Spleen (tissue), 11 donors: ENCODE measurements around the gene TSHB. TPM values are rescaled to one million over a fixed set of nuclear protein-coding genes. Genes with fewer than 3 reads are reported as not detected.

ENCODE experiments used
- DNase-seq: peaks from one replicate; pipeline ENCODE4 v3.0.0-alpha.2; 2020
- H3K27ac ChIP-seq, 8 donors: fragments of 200-600 bp; sonication (generic) in 7 of 8; 1 replicate in 4 of 8; 2 replicates in 4 of 8; pipeline versions ENCODE4 v1.5.0 to v1.8.0; 2016 to 2021; ENCODE audit warnings: inconsistent platforms in 4 of 8, mild to moderate bottlenecking in 4 of 8, moderate library complexity in 1 of 8
- H3K27me3 ChIP-seq, 7 donors: fragments of 200-600 bp; sonication (generic) in 6 of 7; replicated peaks in 1 of 7; 1 replicate in 4 of 7; 2 replicates in 3 of 7; pipeline versions ENCODE4 v1.5.0 to v1.8.0; 2016 to 2021; ENCODE audit warnings: inconsistent platforms in 3 of 7, mild to moderate bottlenecking in 1 of 7
- H3K36me3 ChIP-seq, 6 donors: fragments of 200-600 bp; sonication (generic) in 5 of 6; 1 replicate in 4 of 6; 2 replicates in 2 of 6; pipeline versions ENCODE4 v1.5.0 to v1.8.0; 2016 to 2021; ENCODE audit warnings: inconsistent platforms in 2 of 6
- H3K4me1 ChIP-seq, 6 donors: fragments of 200-600 bp; sonication (generic) in 5 of 6; 1 replicate in 3 of 6; 2 replicates in 3 of 6; pipeline versions ENCODE4 v1.5.0 to v1.8.0; 2016 to 2021; ENCODE audit warnings: inconsistent platforms in 3 of 6
- H3K4me3 ChIP-seq, 8 donors: fragments of 200-600 bp; sonication (generic) in 7 of 8; 1 replicate in 4 of 8; 2 replicates in 4 of 8; pipeline versions ENCODE4 v1.5.0 to v1.8.0; 2016 to 2021; ENCODE audit warnings: inconsistent platforms in 4 of 8, mild to moderate bottlenecking in 4 of 8, moderate library complexity in 2 of 8
- H3K9me3 ChIP-seq, 8 donors: fragments of 200-600 bp; sonication (generic) in 7 of 8; 1 replicate in 4 of 8; 2 replicates in 4 of 8; pipeline versions ENCODE4 v1.5.0 to v1.8.0; 2016 to 2021; ENCODE audit warnings: inconsistent platforms in 4 of 8
- POLR2A ChIP-seq, 3 donors: fragments of 450-650 bp; IDR thresholded peaks; one replicate each; pipeline ENCODE4 v1.5.1; 2017; ENCODE audit warnings: antibody characterized with exemption in 3 of 3, mild to moderate bottlenecking in 1 of 3
- POLR2AphosphoS5 ChIP-seq, 3 donors: sonication (generic); formaldehyde crosslinking; IDR thresholded peaks; one replicate each; pipeline ENCODE4 v1.5.1; 2017; ENCODE audit warnings: antibody characterized with exemption in 3 of 3
- WGBS, 5 donors: extraction: QIAGEN DNeasy Blood & Tissue Kit in 3 of 5; methylation state at CpG; one replicate each; pipeline versions ENCODE4 v1.1.5 to v1.1.7; 2013 to 2018; 5-methylcytosine and 5-hydroxymethylcytosine counted together
- intact Hi-C: fragments of 100-400 bp; cut with DNase I; formaldehyde crosslinking; loops from one replicate; pipeline ENCODE4 v1.15.0; 2023; ENCODE audit warnings: low total_unique reads
- polyA plus RNA-seq, 3 donors: library from polyadenylated mRNA; stranded (reverse); fragments of 200-250 nt; gene quantifications; one replicate each; pipeline ENCODE4 v1.2.1, GENCODE V29; 2013
- total RNA-seq, 7 donors: library from RNA; depleted of rRNA in 3 of 7; stranded (reverse); fragments of >200 nt in 3 of 7; fragmentation: NEBNext Ultra II Directional in 4 of 7; extraction: Animal tissue kit (Norgen Biotek cat#: 25700) in 4 of 7; gene quantifications; one replicate each; pipeline versions ENCODE4 v1.1.0 to v1.2.1, GENCODE V29; 2016 to 2021
- TF ChIP-seq, protein P1 (sequence below), 11 experiments: fragments of 200-600 bp in 7 of 11; fragments of 450-650 bp in 4 of 11; sonication (generic) in 4 of 11; IDR thresholded peaks in 8 of 11; conservative IDR thresholded peaks in 3 of 11; 1 replicate in 7 of 11; 2 replicates in 4 of 11; pipeline versions ENCODE4 v1.4.0 to v1.8.0; 2016 to 2021; ENCODE audit warnings: antibody characterized with exemption in 11 of 11, inconsistent platforms in 4 of 11, mild to moderate bottlenecking in 1 of 11
- donor health status: healthy with polysubstance abuse.
- donor health status: DM: no; HTN: no; CAD: no; lungs with moderate emphysema.
- donor health status: DM: no; HTN: no; CAD: no.
- donor health status: Bipolar disorder and iron deficiency.
- donor health status: healthy.
- donor health status: DM: no; HTN: no; CAD: no.
- donor health status: DM: yes; HTN: yes; CAD: no.

Gene TSHB
- total and polyA plus RNA-seq, 10 donors = not detected

DNA sequence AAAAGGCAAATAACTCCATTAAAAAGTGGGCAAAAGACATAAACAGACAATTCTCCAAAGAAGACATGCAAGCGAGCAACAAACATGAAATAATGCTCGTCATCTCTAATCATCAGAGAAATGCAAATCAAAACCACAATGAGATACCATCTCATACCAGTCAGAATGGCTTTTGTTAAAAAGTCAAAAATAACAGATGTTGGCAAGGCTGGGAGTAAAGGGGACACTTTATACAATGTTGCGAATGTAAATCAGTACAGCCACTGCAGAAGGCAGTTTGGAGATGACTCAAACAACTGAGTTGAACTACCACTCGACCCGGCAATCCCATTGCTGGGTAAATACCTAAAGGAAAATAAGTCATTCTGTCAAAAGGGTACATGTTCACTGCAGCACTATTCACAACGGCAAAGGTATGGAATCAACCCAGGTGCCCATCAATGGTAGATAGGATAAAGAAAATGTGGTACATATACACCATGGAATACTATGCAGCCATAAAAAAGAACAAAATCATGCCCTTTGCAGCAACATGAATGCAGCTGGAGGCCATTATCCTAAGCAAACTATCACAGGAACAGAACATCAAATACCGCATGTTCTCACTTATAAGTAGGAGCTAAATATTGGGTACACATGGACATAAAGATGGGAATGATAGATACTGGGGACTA, 33.7 kb downstream of the TSHB start:
- H3K4me3 ChIP-seq = no peak overlapping the region
- no peaks in the 10 kb centered on the region for H3K27me3 ChIP-seq
- H3K27ac ChIP-seq = peak overlapping the region in 3 of 8 donors; percentile 5 to 53 (median 36)
- TF ChIP-seq POLR2AphosphoS5 (IDR thresholded peaks at IDR 0.05) (no peak), POLR2A (IDR thresholded peaks at IDR 0.05) (no peak)
- TF ChIP-seq, protein P1, sequence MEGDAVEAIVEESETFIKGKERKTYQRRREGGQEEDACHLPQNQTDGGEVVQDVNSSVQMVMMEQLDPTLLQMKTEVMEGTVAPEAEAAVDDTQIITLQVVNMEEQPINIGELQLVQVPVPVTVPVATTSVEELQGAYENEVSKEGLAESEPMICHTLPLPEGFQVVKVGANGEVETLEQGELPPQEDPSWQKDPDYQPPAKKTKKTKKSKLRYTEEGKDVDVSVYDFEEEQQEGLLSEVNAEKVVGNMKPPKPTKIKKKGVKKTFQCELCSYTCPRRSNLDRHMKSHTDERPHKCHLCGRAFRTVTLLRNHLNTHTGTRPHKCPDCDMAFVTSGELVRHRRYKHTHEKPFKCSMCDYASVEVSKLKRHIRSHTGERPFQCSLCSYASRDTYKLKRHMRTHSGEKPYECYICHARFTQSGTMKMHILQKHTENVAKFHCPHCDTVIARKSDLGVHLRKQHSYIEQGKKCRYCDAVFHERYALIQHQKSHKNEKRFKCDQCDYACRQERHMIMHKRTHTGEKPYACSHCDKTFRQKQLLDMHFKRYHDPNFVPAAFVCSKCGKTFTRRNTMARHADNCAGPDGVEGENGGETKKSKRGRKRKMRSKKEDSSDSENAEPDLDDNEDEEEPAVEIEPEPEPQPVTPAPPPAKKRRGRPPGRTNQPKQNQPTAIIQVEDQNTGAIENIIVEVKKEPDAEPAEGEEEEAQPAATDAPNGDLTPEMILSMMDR (IDR thresholded peaks at IDR 0.05 in 8 of 11, conservative IDR thresholded peaks at IDR 0.05 in 3 of 11) = no peak
- 54 to 63% (median 61%) methylated on average over 7 of the region's 7 CpGs for WGBS, 5 donors
- peaks cover 0 to 23% (median 13%) of the 10 kb centered on the region in 6 donors for H3K4me1 ChIP-seq
- intact Hi-C loops = no loop called here
- no peak for DNase-seq
- H3K9me3 ChIP-seq = peaks cover 0 to 4% (median 0%) of the 10 kb centered on the region in 8 donors
- peaks cover 0 to 20% (median 0%) of the 10 kb centered on the region in 6 donors for H3K36me3 ChIP-seq

DNA sequence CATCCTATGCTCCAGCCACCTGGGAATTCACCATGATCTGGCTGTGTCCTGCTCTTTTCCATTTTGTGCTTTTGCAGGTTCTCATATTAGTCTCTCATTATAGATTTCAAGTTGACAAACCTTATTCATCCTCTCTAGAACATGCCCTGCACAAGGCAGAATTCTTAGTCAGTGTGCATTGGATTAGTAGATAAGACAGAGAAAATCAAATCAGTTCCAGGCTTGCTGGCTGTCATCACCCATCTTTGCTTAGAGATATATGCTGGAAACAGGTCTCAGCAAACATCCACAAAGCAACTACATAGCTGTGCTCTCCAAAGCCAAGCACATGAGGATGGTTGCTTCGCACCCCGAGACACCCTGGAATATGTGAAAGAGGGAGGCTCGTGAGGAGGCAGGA, 34.8 kb downstream of the TSHB start:
- H3K36me3 ChIP-seq = peaks cover 0 to 19% (median 0%) of the 10 kb centered on the region in 6 donors
- H3K4me1 ChIP-seq = peaks cover 0 to 23% (median 13%) of the 10 kb centered on the region in 6 donors
- no peak overlapping the region for H3K27ac ChIP-seq
- 93 to 100% (median 98%) methylated on average over 3 of the region's 3 CpGs for WGBS, 5 donors
- H3K27me3 ChIP-seq = no peaks in the 10 kb centered on the region
- TF ChIP-seq POLR2A (IDR thresholded peaks at IDR 0.05) (no peak), POLR2AphosphoS5 (IDR thresholded peaks at IDR 0.05) (no peak)
- TF ChIP-seq, protein P1 (IDR thresholded peaks at IDR 0.05 in 8 of 11, conservative IDR thresholded peaks at IDR 0.05 in 3 of 11) = no peak
- peaks cover 0 to 4% (median 0%) of the 10 kb centered on the region in 8 donors for H3K9me3 ChIP-seq
- no peak overlapping the region for H3K4me3 ChIP-seq
- no peak for DNase-seq
- intact Hi-C loops = no loop called here

DNA sequence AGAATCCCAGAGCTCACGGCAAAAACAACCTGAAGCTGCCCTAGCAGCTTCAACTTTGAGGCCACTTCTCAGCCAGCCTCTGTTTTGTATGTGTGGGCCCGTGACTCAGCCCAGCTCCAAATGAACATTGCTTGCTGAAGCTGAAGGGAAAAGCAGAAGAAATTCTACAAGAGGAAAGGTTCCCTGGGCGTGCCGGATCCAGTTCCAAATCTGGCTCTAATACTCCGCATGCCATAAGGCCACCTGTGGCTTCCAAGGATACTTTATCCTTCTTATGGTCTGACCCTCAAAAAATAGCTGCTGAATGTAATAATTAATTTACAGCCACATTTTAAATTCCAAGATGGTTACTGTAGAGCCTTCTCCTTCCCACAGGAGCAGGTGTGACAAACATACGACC, 35.4 kb downstream of the TSHB start:
- DNase-seq = no peak
- WGBS, 5 donors = 84 to 92% (median 91%) methylated on average over 6 of the region's 6 CpGs
- Histone ChIP-seq H3K27ac (no peak overlapping the region), H3K9me3 (peaks cover 0 to 4% (median 0%) of the 10 kb centered on the region in 8 donors), H3K4me1 (peaks cover 0 to 23% (median 13%) of the 10 kb centered on the region in 6 donors), H3K27me3 (no peaks in the 10 kb centered on the region), H3K4me3 (no peak overlapping the region), H3K36me3 (peaks cover 0 to 25% (median 0%) of the 10 kb centered on the region in 6 donors)
- TF ChIP-seq POLR2A (IDR thresholded peaks at IDR 0.05) (no peak), POLR2AphosphoS5 (IDR thresholded peaks at IDR 0.05) (no peak)
- TF ChIP-seq, protein P1 (IDR thresholded peaks at IDR 0.05 in 8 of 11, conservative IDR thresholded peaks at IDR 0.05 in 3 of 11) = no peak
- intact Hi-C loops = no loop called here

DNA sequence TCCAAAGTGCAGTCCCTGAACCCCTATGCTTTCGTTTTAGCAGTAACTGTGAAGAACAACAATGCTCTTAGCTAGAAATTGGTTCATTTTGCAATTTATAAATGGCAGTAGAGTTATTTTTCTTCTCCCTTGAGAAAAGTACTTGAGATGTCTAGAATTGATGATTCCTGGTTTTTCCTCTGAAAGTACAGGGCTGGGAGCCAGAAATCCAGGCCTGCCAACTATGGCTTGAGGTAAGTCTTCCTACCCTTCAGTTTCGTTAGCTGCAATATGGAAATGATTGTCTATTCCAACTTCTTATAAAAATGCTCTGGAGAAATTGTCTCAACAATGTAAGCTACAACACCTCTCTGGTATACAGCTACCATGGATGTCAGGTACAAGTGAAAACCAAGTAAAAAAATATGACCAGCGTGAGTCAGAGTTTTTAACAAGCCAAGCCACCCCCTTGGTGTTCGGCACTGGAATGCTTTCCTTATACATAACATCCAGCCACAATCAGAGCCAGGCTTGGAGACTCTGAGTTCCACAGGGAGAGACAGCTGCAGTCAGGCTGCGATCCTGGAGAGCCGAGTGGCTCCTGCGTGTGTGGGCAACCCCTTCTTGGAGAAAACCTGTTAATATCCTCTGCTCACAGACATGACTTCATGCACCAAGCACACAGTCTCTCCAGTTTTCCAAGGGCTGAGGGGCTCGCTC, 37.7 kb downstream of the TSHB start:
- Histone ChIP-seq H3K36me3 (peaks cover 0 to 42% (median 0%) of the 10 kb centered on the region in 6 donors), H3K27me3 (no peaks in the 10 kb centered on the region), H3K4me1 (peaks cover 0 to 13% (median 10%) of the 10 kb centered on the region in 6 donors), H3K27ac (no peak overlapping the region), H3K9me3 (peaks cover 0 to 4% (median 0%) of the 10 kb centered on the region in 8 donors), H3K4me3 (no peak overlapping the region)
- TF ChIP-seq, protein P1 (IDR thresholded peaks at IDR 0.05 in 8 of 11, conservative IDR thresholded peaks at IDR 0.05 in 3 of 11) = no peak
- TF ChIP-seq POLR2AphosphoS5 (IDR thresholded peaks at IDR 0.05) = no peak
- TF ChIP-seq POLR2A (IDR thresholded peaks at IDR 0.05) = no peak
- WGBS, 5 donors = 87 to 94% (median 92%) methylated on average over 5 to 8 of the region's 8 CpGs
- intact Hi-C loops = no loop called here
- no peak for DNase-seq
